Stomach (tissue), 9 donors: Measurements from ENCODE around the gene RAB13. TPM values are rescaled to one million over a fixed set of nuclear protein-coding genes. Genes with fewer than 3 reads are reported as not detected.
A peak's percentile ranks its signal among the peaks of the same experiment; 100 is the strongest.
"Not testable (repeated sequence)": the region's sequence is repeated elsewhere in the genome, so short reads cannot be mapped to it uniquely, and the experiment has no call there.

Experiments used
- DNase-seq, 2 donors: peaks; one replicate each; pipeline versions ENCODE4 v3.0.0 to v3.0.0-alpha.2; 2013 to 2019
- H3K27ac ChIP-seq, 5 donors: fragments of 200-600 bp in 4 of 5; sonication (generic) in 4 of 5; one replicate each; pipeline ENCODE4 v1.5.1; 2013 to 2019; ENCODE audit warnings: mild to moderate bottlenecking in 1 of 5, moderate library complexity in 1 of 5
- H3K27me3 ChIP-seq, 3 donors: fragments of 200-600 bp; sonication (generic); one replicate each; pipeline ENCODE4 v1.5.1; 2017 to 2019; ENCODE audit warnings: mixed run types in 1 of 3
- H3K36me3 ChIP-seq, 4 donors: fragments of 200-600 bp; sonication (generic); 1 replicate in 3 of 4; 2 replicates in 1 of 4; pipeline ENCODE4 v1.5.1; 2016 to 2019
- H3K4me1 ChIP-seq, 4 donors: fragments of 200-600 bp; sonication (generic); one replicate each; pipeline ENCODE4 v1.5.1; 2016 to 2019
- H3K4me3 ChIP-seq, 4 donors: fragments of 200-600 bp; sonication (generic) in 3 of 4; one replicate each; pipeline ENCODE4 v1.5.1; 2016 to 2019; ENCODE audit warnings: mild to moderate bottlenecking in 1 of 4
- H3K9me3 ChIP-seq, 4 donors: fragments of 200-600 bp; sonication (generic); one replicate each; pipeline ENCODE4 v1.5.1; 2016 to 2019
- CTCF ChIP-seq, 7 experiments: fragments of 450-650 bp in 4 of 7; fragments of 200-600 bp in 3 of 7; sonication (generic) in 3 of 7; IDR thresholded peaks; one replicate each; pipeline ENCODE4 v1.5.1; 2016 to 2019; ENCODE audit warnings: antibody characterized with exemption in 7 of 7, control low read depth in 2 of 7, mild to moderate bottlenecking in 1 of 7
- EP300 ChIP-seq: sonication (generic); formaldehyde crosslinking; IDR thresholded peaks from one replicate; pipeline ENCODE4 v1.6.1; 2017; ENCODE audit warnings: antibody characterized with exemption
- POLR2A ChIP-seq, 4 donors: fragments of 450-650 bp; IDR thresholded peaks; one replicate each; pipeline ENCODE4 v1.6.1; 2016; ENCODE audit warnings: antibody characterized with exemption in 4 of 4, control low read depth in 2 of 4, mild to moderate bottlenecking in 1 of 4, moderate library complexity in 1 of 4
- POLR2AphosphoS5 ChIP-seq, 3 donors: sonication (generic); formaldehyde crosslinking; IDR thresholded peaks; one replicate each; pipeline ENCODE4 v1.6.1; 2016; ENCODE audit warnings: antibody characterized with exemption in 3 of 3
- whole genome bisulfite sequencing, 5 donors: extraction: QIAGEN DNeasy Blood & Tissue Kit in 3 of 5; methylation state at CpG; one replicate each; pipeline versions ENCODE4 v1.1.5 to v1.1.7; 2013 to 2018; 5-methylcytosine and 5-hydroxymethylcytosine counted together
- intact Hi-C: fragments of 100-400 bp; cut with DNase I; formaldehyde crosslinking; loops from one replicate; pipeline ENCODE4 v1.15.1; 2023; ENCODE audit warnings: low total_unique reads
- polyA plus RNA-seq, 3 donors: library from polyadenylated mRNA; stranded (reverse); fragments of 200-250 nt; gene quantifications; one replicate each; pipeline ENCODE4 v1.2.3, GENCODE V29; 2013
- total RNA-seq, 5 donors: library from RNA; depleted of rRNA; stranded (reverse); fragments of >200 nt; gene quantifications; one replicate each; pipeline versions ENCODE4 v1.1.0 to v1.2.3, GENCODE V29; 2014 to 2016
- donor health status: healthy with polysubstance abuse.
- donor health status: Bipolar disorder and iron deficiency.
- donor health status: healthy.

Gene RAB13
- total and polyA plus RNA-seq, 8 donors: 35.5 to 730 (median 73.3) TPM

DNA sequence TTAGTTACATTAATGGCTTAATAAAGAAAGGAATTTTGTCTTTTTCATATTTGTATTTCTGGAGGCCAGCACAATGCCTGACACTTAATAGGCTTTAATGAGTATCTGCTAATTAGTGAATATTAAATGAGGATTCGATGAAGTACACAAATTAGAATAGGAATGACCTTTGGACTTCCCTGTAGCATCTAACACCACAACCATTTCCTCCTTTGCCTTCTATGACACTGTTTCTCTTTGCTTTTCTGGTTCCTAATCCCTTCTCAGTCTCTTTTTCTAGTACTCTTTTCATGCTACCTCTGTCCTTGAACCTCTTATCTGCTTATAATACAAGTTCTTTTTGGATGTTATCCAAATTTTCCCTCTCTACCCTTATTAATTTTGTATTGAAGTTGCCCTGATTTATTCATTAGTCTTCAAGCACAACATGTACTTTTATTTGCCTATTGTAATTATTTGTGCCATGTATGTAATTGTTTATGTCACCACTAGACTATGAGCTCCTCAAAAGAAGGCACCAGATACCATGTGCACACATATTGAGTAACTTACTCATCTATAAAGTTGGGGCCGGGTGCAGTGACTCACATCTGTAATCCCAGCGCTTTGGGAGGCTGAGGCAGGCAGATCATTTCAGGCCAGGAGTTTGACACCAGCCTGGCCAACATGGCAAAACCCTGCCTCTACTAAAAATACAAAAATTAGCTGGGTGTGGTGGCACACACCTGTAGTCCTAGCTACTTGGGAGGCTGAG, 28.2 kb upstream of the RAB13 start:
- Histone ChIP-seq H3K27me3 (no peaks in the 10 kb centered on the region), H3K27ac (no peak overlapping the region), H3K9me3 (no peaks in the 10 kb centered on the region), H3K4me1 (no peaks in the 10 kb centered on the region), H3K4me3 (no peak overlapping the region), H3K36me3 (no peaks in the 10 kb centered on the region)
- 62 to 76% (median 74%) methylated on average over 3 of the region's 3 CpGs for WGBS, 5 donors
- intact Hi-C loops: no loop called here
- DNase-seq: no peak
- TF ChIP-seq POLR2A (IDR thresholded peaks at IDR 0.05) (no peak), POLR2AphosphoS5 (IDR thresholded peaks at IDR 0.05) (no peak), EP300 (no peak)

GRCh38 chr1:154012543-154012942, 26.4 kb upstream of the RAB13 start:
- DNase-seq, H3K27ac ChIP-seq, H3K36me3 ChIP-seq, H3K4me3 ChIP-seq, H3K9me3 ChIP-seq, H3K27me3 ChIP-seq, H3K4me1 ChIP-seq, intact Hi-C loops: not testable (repeated sequence)
- WGBS, 5 donors: 90 to 96% (median 95%) methylated on average over 10 to 14 of the region's 14 CpGs

DNA sequence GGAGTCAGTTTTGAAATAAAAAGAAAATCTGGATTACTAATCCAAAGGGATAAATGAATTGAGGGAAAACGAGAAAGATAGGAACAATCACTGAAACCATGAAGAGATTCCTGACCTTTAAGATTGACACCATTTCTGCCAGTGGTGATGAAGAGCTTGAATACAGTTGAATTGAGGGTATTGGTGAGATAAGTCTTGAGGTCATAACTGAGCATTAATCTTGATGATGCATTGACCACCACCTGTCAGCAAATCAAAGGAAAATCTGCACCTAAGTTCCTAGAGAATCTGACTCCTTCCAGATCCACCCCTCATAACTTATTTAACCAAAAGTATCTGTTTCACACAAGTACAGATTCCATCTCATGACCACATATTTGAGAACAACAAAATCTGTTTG, 26.0 kb upstream of the RAB13 start:
- Histone ChIP-seq H3K36me3 (no peaks in the 10 kb centered on the region), H3K4me3 (no peak overlapping the region), H3K9me3 (no peaks in the 10 kb centered on the region), H3K27ac (no peak overlapping the region), H3K4me1 (no peaks in the 10 kb centered on the region), H3K27me3 (no peaks in the 10 kb centered on the region)
- no peak for TF ChIP-seq EP300
- no peak for TF ChIP-seq POLR2AphosphoS5 (IDR thresholded peaks at IDR 0.05)
- TF ChIP-seq CTCF (IDR thresholded peaks at IDR 0.05): no peak
- TF ChIP-seq POLR2A (IDR thresholded peaks at IDR 0.05): no peak
- 63 to 85% (median 81%) methylated on average over 1 of the region's 1 CpG for WGBS, 5 donors
- intact Hi-C loops: no loop called here
- DNase-seq: no peak

DNA sequence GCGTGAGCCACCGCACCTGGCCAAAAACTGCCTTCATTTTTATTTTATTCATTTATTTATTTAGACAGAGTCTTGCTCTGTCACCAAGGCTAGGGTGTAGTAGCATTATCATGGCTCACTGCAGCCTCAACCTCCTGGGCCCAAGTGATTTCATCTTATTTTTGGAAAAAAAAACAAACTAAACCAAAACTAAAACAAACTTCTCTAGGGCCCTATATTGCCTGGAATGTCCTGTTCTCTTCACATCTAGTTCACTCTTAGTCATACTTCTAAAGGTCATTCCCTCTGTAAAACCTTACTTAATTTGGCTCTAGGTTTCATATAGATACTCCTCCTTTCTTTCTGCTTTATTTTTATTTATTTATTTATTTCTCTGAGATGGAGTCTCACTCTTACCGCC, 20.0 kb upstream of the RAB13 start:
- H3K36me3 ChIP-seq: no peaks in the 10 kb centered on the region
- H3K4me3 ChIP-seq: no peak overlapping the region
- TF ChIP-seq CTCF (IDR thresholded peaks at IDR 0.05) (no peak), POLR2A (IDR thresholded peaks at IDR 0.05) (no peak), POLR2AphosphoS5 (IDR thresholded peaks at IDR 0.05) (no peak), EP300 (no peak)
- no peak for DNase-seq
- intact Hi-C loops: no loop called here
- H3K27me3 ChIP-seq: no peaks in the 10 kb centered on the region
- H3K27ac ChIP-seq: no peak overlapping the region
- H3K4me1 ChIP-seq: peaks cover 0 to 8% (median 1%) of the 10 kb centered on the region in 4 donors
- WGBS, 5 donors: 82 to 95% (median 94%) methylated on average over 3 of the region's 3 CpGs
- no peaks in the 10 kb centered on the region for H3K9me3 ChIP-seq

DNA sequence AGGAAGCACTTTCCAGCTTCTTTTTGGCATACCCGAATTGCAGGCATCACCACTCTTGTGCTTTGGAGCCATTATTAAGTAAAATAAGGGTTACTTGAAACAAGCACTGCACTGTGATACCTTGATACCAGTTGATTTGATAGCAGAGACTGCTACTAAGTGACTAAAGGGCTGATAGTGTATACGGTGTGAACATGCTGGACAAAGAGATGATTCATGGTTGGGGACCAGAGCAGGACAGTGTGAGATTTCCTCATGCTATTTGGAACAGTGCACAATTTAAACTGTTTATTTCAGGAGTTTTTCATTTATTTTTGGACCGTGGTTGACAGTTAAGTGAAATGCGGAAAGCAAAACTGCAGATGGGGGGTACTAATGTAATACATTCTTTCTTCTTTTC, 14.3 kb upstream of the RAB13 start:
- 57 to 71% (median 67%) methylated on average over 4 of the region's 4 CpGs for WGBS, 5 donors
- H3K27ac ChIP-seq: peak overlapping the region in 1 of 5 donors; percentile 59
- no peak overlapping the region for H3K4me3 ChIP-seq
- TF ChIP-seq POLR2A (IDR thresholded peaks at IDR 0.05): no peak
- no peak for TF ChIP-seq EP300
- no peak for TF ChIP-seq POLR2AphosphoS5 (IDR thresholded peaks at IDR 0.05)
- no peak for TF ChIP-seq CTCF (IDR thresholded peaks at IDR 0.05)
- no peaks in the 10 kb centered on the region for H3K27me3 ChIP-seq
- H3K4me1 ChIP-seq: peaks cover 0 to 17% (median 4%) of the 10 kb centered on the region in 4 donors
- H3K36me3 ChIP-seq: peaks cover 0 to 9% (median 6%) of the 10 kb centered on the region in 4 donors
- no peaks in the 10 kb centered on the region for H3K9me3 ChIP-seq
- no peak for DNase-seq
- intact Hi-C loops: no loop called here

DNA sequence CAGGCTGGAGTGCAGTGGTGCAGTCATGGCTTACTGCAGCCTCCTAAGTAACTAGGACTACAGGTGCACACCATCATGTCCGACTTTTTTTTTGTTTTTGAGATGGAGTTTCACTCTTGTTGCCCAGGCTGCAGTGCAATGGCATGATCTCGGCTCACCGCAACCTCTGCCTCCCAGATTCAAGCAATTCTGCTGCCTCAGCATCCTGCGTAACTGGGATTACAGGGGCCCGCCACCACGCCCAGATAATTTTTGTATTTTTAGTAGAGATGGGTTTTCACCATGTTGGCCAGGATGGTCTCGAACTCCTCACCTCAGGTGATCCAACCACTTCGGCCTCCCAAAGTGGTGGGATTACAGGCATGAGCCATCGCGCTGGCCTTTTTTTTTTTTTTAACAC, 10.7 kb upstream of the RAB13 start:
- H3K27me3 ChIP-seq, DNase-seq, H3K9me3 ChIP-seq, intact Hi-C loops, H3K4me3 ChIP-seq, H3K27ac ChIP-seq: not testable (repeated sequence)
- 90 to 96% (median 93%) methylated on average over 10 of the region's 10 CpGs for WGBS, 5 donors
- H3K36me3 ChIP-seq: peaks cover 24 to 44% (median 42%) of the 10 kb centered on the region in 4 donors
- peaks cover 16 to 36% (median 25%) of the 10 kb centered on the region in 4 donors for H3K4me1 ChIP-seq
